ENCODE measurements around the gene FAM227A. TPM values are rescaled to one million over a fixed set of nuclear protein-coding genes. Genes with fewer than 3 reads are reported as not detected.
A peak's percentile ranks its signal among the peaks of the same experiment; 100 is the strongest.

Gene FAM227A
- total and polyA plus RNA-seq, 2 of the 13 experiments (the other 11 are each of a cell fraction or from before 2014, with no cell fraction given) = 1.0 to 1.5 TPM

DNA sequence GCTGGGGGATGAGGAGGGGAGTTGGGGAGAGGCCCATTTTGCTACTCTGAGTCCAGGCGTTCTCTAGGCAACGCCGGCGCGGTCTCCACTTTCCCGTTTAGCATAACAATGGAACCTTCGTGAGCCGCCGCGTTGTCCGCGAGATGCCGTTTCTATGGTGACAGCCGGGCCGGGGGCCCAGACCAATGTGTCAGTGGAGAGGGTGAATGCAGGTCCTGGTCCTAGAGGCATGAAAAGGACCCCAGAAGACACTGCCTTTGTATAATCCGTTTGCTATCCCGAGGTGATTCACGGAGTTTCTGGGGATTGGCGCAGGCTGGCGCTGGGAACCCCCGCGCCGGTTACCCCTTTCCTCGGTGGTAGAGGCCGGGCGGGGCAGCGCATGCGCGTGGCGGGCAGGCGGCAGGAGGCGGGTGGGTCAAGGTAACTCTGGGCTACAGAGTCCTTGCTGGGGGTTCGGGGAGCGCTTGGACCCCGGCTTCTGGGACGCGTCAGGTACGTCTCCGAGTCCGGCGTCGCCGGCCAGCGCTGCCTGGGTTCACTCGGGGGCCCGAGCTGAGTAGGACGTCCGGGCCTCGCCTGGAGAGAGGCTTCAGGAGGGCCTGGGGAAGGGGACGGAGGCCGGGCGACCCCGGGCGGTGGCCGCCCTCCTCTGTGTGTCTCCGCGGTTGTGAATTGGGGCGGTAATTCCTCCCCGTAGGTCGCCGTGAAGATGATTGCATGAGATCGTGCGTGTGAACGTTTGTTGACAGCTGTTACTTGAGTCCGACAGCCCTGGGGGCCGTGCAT lies at the start of gene FAM227A, which contains the start of gene CBY1 (continued):
- TF ChIP-seq ZNF816 (CRISPR knock-in tag; IDR thresholded peaks at IDR 0.05; ENCODE audit: borderline replicate concordance) (0 out of 2 replicates have a peak, but pooled peaks have one; percentile 48), PHF20 (CRISPR knock-in tag; IDR thresholded peaks at IDR 0.05) (no peak), HMGA1 (CRISPR knock-in tag; conservative IDR thresholded peaks at IDR 0.05) (no peak), ZNF234 (CRISPR knock-in tag; conservative IDR thresholded peaks at IDR 0.05) (no peak), ZNF17 (CRISPR knock-in tag; IDR thresholded peaks at IDR 0.05) (no peak), ZFAT (CRISPR knock-in tag; conservative IDR thresholded peaks at IDR 0.05) (no peak), CCDC6 (CRISPR knock-in tag; IDR thresholded peaks at IDR 0.05) (0 out of 2 replicates have a peak, but pooled peaks have one; percentile 4), ZNF556 (CRISPR knock-in tag; IDR thresholded peaks at IDR 0.05; ENCODE audit: borderline replicate concordance) (no peak; the same call in 1 of the 2 replicates), MATR3 (CRISPR knock-in tag; IDR thresholded peaks at IDR 0.05) (no peak), KLF12 (CRISPR knock-in tag; IDR thresholded peaks at IDR 0.05; ENCODE audit: borderline replicate concordance) (peak; percentile 80; the same call in 1 of the 2 replicates), FOXJ3 (CRISPR knock-in tag; IDR thresholded peaks at IDR 0.05; ENCODE audit: borderline replicate concordance) (no peak), CAMTA2 (CRISPR knock-in tag; IDR thresholded peaks at IDR 0.05; ENCODE audit: borderline replicate concordance) (no peak), STAT5B (CRISPR knock-in tag; IDR thresholded peaks at IDR 0.05) (no peak), ZNF878 (CRISPR knock-in tag; IDR thresholded peaks at IDR 0.05) (no peak), ZNF253 (CRISPR knock-in tag; IDR thresholded peaks at IDR 0.05; ENCODE audit: borderline replicate concordance) (no peak), ZNF101 (CRISPR knock-in tag; IDR thresholded peaks at IDR 0.05; ENCODE audit: borderline replicate concordance, low read depth) (no peak)
- TF ChIP-seq, protein P1, sequence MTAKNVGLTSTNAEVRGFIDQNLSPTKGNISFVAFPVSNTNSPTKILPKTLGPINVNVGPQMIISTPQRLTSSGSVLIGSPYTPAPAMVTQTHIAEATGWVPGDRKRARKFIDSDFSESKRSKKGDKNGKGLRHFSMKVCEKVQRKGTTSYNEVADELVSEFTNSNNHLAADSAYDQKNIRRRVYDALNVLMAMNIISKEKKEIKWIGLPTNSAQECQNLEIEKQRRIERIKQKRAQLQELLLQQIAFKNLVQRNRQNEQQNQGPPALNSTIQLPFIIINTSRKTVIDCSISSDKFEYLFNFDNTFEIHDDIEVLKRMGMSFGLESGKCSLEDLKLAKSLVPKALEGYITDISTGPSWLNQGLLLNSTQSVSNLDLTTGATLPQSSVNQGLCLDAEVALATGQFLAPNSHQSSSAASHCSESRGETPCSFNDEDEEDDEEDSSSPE (CRISPR knock-in tag; IDR thresholded peaks at IDR 0.05) = peak; percentile 64; the same call in 1 of the 2 replicates
- TF ChIP-seq, protein P2, sequence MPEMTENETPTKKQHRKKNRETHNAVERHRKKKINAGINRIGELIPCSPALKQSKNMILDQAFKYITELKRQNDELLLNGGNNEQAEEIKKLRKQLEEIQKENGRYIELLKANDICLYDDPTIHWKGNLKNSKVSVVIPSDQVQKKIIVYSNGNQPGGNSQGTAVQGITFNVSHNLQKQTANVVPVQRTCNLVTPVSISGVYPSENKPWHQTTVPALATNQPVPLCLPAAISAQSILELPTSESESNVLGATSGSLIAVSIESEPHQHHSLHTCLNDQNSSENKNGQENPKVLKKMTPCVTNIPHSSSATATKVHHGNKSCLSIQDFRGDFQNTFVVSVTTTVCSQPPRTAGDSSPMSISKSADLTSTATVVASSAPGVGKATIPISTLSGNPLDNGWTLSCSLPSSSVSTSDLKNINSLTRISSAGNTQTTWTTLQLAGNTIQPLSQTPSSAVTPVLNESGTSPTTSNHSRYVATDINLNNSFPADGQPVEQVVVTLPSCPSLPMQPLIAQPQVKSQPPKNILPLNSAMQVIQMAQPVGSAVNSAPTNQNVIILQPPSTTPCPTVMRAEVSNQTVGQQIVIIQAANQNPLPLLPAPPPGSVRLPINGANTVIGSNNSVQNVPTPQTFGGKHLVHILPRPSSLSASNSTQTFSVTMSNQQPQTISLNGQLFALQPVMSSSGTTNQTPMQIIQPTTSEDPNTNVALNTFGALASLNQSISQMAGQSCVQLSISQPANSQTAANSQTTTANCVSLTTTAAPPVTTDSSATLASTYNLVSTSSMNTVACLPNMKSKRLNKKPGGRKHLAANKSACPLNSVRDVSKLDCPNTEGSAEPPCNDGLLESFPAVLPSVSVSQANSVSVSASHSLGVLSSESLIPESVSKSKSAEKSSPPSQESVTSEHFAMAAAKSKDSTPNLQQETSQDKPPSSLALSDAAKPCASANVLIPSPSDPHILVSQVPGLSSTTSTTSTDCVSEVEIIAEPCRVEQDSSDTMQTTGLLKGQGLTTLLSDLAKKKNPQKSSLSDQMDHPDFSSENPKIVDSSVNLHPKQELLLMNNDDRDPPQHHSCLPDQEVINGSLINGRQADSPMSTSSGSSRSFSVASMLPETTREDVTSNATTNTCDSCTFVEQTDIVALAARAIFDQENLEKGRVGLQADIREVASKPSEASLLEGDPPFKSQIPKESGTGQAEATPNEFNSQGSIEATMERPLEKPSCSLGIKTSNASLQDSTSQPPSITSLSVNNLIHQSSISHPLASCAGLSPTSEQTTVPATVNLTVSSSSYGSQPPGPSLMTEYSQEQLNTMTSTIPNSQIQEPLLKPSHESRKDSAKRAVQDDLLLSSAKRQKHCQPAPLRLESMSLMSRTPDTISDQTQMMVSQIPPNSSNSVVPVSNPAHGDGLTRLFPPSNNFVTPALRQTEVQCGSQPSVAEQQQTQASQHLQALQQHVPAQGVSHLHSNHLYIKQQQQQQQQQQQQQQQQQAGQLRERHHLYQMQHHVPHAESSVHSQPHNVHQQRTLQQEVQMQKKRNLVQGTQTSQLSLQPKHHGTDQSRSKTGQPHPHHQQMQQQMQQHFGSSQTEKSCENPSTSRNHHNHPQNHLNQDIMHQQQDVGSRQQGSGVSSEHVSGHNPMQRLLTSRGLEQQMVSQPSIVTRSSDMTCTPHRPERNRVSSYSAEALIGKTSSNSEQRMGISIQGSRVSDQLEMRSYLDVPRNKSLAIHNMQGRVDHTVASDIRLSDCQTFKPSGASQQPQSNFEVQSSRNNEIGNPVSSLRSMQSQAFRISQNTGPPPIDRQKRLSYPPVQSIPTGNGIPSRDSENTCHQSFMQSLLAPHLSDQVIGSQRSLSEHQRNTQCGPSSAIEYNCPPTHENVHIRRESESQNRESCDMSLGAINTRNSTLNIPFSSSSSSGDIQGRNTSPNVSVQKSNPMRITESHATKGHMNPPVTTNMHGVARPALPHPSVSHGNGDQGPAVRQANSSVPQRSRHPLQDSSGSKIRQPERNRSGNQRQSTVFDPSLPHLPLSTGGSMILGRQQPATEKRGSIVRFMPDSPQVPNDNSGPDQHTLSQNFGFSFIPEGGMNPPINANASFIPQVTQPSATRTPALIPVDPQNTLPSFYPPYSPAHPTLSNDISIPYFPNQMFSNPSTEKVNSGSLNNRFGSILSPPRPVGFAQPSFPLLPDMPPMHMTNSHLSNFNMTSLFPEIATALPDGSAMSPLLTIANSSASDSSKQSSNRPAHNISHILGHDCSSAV (CRISPR knock-in tag; IDR thresholded peaks at IDR 0.05; ENCODE audit: borderline replicate concordance) = no peak
- TF ChIP-seq, protein P3, sequence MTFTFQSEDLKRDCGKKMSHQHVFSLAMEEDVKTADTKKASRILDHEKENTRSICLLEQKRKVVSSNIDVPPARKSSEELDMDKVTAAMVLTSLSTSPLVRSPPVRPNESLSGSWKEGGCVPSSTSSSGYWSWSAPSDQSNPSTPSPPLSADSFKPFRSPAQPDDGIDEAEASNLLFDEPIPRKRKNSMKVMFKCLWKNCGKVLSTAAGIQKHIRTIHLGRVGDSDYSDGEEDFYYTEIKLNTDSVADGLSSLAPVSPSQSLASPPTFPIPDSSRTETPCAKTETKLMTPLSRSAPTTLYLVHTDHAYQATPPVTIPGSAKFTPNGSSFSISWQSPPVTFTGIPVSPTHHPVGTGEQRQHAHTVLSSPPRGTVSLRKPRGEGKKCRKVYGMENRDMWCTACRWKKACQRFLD (CRISPR knock-in tag; IDR thresholded peaks at IDR 0.05; ENCODE audit: borderline replicate concordance) = no peak

Measured in HepG2 (cell line).